ENCODE data around the gene NDUFV1.
"Not testable (repeated sequence)": the region's sequence is repeated elsewhere in the genome, so short reads cannot be mapped to it uniquely, and the experiment has no call there.

NDUFV1 gene

DNA sequence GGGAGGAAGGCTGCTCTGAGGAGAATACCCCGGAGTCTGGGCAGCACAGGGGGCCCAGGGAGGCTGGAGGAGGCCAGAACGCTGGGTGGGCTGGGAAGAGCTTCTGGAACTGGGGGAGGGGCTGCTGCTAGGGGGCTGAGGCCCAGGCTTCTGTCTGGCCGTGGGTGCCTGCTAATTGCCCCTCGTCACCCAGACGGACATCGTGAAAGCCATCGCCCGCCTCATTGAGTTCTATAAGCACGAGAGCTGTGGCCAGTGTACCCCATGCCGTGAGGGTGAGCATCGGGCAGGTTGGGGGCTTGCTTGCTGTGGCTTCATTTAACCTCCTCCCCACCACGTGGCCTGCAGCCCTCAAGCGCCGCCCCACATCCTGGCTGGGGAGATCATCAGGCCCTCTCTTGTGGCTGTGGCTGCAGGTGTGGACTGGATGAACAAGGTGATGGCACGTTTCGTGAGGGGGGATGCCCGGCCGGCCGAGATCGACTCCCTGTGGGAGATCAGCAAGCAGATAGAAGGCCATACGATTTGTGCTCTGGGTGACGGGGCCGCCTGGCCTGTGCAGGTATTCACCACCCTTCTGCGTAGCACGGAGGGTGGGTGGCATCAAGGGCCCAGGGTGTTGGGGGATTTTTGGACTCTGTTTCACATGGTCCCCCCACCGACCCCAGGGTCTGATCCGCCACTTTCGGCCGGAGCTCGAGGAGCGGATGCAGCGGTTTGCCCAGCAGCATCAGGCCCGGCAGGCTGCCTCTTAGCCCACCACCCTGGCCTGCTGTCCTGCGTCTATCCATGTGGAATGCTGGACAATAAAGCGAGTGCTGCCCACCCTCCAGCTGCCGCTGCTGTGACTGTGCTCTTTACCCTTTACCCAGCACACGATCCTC is 5.2 kb downstream of the NDUFV1 start:
- DNase-seq (ENCODE audit: low spot score) = no peak

- DNase-seq (ENCODE audit: low spot score) = no peak
These were observed 6.0 kb downstream of the NDUFV1 start for GRCh38 chr11:67612751-67613150.

DNA sequence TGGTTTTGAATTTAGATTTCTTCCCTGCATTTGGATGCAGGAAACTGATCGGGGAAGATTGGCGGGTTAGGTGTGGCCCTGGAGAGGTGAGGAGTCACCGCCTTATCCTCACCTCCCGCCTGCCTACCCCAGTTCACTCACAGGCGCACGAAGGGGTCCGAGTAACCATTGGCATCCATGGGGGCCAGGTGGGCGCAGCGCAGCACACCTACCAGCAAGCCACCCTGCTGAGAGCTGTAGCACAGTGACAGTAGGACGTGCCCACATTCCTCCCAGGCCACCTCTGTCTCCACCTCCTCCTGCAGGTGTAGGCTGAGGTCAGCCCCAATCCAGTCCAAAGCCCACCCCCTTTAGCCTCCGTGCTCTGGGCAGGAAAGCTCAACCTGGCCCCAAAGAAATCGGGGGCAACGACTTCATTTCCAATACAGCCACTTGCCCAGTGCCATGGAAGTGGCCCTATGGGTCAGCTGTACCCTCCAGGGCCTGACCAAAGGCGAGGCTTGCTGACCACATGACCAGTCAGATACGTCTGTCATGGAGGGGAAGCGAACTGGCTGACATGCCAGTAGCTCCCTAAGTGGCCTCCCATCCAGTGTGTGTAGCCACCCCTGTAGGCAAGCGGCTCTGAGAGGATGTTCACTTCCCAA is 6.7 kb downstream of the NDUFV1 start:
- DNase-seq (ENCODE audit: low spot score) = no peak

- no peak for DNase-seq (ENCODE audit: low spot score)
These were observed 7.4 kb downstream of the NDUFV1 start for GRCh38 chr11:67613960-67614715.

- DNase-seq (ENCODE audit: low spot score) = no peak
These were observed 8.3 kb downstream of the NDUFV1 start for GRCh38 chr11:67614730-67615714.

- DNase-seq (ENCODE audit: low spot score) = no peak
These were observed 9.1 kb downstream of the NDUFV1 start for GRCh38 chr11:67615728-67616430.

GRCh38 chr11:67616431-67617242 is 9.9 kb downstream of the NDUFV1 start:
- DNase-seq (ENCODE audit: low spot score) = no peak

- no peak for DNase-seq (ENCODE audit: low spot score)
These were observed 10.7 kb downstream of the NDUFV1 start for GRCh38 chr11:67617243-67617953.

DNA sequence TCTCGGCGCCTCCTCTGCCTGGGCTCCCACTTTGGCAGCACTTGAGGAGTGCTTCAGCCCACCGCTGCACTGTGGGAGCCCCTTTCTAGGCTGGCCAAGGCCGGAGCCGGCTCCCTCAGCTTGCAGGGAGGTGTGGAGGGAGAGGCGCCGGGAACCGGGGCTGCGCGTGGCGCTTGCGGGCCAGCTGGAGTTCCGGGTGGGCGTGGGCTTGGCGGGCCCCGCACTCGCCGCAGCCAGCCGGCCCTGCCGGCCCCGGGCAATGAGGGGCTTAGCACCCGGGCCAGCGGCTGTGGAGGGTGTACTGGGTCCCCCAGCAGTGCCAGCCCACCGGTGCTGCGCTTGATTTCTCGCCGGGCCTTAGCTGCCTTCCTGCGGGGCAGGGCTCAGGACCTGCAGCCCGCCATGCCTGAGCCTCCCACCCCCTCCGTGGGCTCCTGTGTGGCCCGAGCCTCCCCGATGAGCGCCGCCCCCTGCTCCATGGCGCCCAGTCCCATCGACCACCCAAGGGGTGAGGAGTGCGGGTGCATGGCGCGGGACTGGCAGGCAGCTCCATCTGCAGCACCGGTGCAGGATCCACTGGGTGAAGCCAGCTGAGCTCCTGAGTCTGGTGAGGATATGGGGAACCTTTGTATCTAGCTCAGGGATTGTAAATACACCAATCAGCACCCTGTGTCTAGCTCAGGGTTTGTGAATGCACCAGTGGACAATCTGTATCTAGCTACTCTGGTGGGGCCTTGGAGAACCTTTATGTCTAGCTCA is 12.3 kb downstream of the NDUFV1 start:
- DNase-seq (ENCODE audit: low spot score) = not testable (repeated sequence)

- DNase-seq (ENCODE audit: low spot score) = not testable (repeated sequence)
These were observed 13.2 kb downstream of the NDUFV1 start for GRCh38 chr11:67619683-67620618.

DNA sequence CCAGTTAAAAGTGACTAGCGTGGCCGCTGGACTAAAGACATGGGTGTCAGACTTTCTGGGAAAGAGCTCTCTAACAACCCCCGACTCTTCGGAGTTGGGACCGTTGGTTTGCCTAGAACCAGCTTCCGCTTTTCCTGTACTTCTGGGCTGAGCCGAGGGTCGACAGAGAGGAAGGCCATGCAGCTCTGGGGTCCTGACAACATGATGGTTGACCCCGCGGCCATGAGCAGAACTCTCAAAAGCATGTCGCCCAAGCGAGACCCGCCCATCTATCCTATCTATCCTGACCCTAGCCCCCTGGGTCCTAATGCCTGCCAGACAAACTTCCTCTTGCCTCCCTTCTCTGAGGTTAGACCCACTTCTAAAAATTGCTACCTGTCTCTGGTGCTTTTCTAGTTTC is 13.9 kb downstream of the NDUFV1 start:
- not testable (repeated sequence) for DNase-seq (ENCODE audit: low spot score)

GRCh38 chr11:67621928-67622327 is 15.2 kb downstream of the NDUFV1 start:
- not testable (repeated sequence) for DNase-seq (ENCODE audit: low spot score)

DNA sequence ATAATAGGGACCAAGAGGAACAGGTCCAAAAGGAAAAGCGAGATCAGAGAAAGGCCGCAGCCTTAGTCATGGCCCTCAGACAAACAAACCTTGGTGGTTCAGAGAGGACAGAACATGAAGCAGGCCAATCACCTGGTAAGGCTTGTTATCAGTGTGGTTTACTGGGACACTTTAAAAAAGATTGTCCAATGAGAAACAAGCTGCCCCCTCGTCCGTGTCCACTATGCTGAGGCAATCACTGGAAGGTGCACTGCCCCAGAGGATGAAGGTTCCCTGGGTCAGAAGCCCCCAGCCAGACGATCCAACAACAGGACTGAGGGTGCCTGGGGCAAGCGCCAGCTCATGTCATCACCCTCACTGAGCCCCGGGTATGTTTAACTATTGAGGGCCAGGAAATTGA is 16.2 kb downstream of the NDUFV1 start:
- DNase-seq (ENCODE audit: low spot score) = not testable (repeated sequence)

DNA sequence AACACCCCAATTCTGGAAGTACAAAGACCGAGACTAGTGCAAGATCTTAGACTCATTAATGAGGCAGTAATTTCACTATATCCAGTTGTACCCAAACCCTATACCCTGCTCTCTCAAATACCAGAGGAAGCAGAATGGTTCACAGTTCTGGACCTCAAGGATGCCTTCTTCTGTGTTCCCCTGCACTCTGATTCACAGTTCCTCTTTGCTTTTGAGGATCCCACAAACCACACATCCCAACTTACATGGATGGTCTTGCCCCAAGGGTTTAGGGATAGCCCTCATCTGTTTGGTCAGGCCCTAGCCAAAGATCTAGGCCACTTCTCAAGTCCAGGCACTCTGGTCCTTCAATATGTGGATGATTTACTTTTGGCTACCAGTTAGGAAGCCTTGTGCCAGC is 17.1 kb downstream of the NDUFV1 start:
- DNase-seq (ENCODE audit: low spot score) = not testable (repeated sequence)

DNA sequence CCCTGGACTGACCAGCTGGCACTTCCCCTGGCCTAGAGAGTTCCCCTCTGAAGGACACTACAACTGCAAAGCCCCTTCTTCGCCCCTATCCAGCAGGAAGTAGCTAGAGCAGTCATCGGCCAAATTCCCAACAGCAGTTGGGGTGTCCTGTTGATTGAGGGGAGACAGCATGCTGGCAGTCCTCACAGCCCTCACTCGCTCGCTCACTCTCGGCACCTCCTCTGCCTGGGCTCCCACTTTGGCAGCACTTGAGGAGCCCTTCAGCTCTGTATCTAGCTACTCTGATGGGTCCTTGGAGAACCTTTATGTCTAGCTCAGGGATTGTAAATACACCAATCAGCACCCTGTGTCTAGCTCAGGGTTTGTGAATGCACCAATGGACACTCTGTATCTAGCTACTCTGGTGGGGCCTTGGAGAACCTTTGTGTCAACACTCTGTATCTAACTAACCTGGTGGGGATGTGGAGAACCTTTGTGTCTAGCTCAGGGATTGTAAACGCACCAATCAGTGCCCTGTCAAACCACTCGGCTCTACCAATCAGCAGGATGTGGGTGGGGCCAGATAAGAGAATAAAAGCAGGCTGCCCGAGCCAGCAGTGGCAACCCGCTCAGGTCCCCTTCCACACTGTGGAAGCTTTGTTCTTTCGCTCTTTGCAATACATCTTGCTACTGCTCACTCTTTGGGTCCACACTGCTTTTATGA is 19.5 kb downstream of the NDUFV1 start:
- not testable (repeated sequence) for DNase-seq (ENCODE audit: low spot score)

DNA sequence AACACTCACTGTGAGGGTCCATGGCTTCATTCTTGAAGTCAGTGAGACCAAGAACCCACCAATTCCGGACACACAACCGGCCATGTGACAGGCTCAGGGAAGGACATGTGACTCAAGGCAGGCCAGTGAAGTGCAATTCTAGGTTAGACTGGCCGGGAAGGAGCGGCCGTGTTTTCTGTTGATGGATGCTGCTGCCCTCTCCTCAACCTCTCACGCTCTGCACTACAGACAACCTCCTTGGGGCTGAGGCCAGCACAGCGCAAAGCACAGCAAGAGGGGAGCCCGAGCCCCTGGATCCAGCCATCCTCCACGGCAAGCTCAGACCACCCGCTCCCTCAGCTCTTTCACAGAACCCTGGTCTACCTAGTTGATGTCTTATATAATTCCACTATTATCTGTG is 20.2 kb downstream of the NDUFV1 start:
- no peak for DNase-seq (ENCODE audit: low spot score)

DNA sequence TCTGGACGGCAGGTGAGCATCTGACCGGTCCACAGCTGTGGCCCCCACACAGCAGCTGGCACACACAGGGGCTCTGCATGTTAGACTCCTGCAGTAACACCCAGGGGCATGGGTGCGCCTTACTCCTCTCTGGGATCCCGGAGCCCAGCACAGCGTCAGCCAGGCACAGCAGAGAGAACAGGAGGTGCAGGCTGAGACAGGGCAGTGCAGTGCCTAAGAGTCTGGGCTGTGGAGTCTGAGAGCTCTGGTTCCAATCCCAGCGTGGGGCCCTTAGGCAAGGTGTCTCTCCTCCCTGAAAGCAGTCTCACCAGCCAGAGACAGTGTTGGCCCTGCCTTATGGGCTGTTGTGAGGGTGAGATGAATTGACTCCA is 20.7 kb downstream of the NDUFV1 start:
- DNase-seq (ENCODE audit: low spot score) = no peak
